HUES64 (cell line): Measurements from ENCODE around the gene HSCB.

Experiments used
- H3K27ac ChIP-seq: 2 replicates; pipeline ENCODE4 v1.7.0; 2013; ENCODE audit warnings: low read depth, low read length, inconsistent platforms
- H3K27me3 ChIP-seq: 2 replicates; pipeline ENCODE4 v1.6.1; 2013; ENCODE audit warnings: mild to moderate bottlenecking, low read length; ENCODE audit not compliant: insufficient read depth
- H3K36me3 ChIP-seq: 2 replicates; pipeline ENCODE4 v1.6.1; 2013; ENCODE audit warnings: mild to moderate bottlenecking, low read length; ENCODE audit not compliant: insufficient read depth
- H3K4me1 ChIP-seq: 2 replicates; pipeline ENCODE4 v1.6.1; 2013; ENCODE audit warnings: mild to moderate bottlenecking, low read length, moderate library complexity; ENCODE audit not compliant: insufficient read depth
- H3K4me3 ChIP-seq: 2 replicates; pipeline ENCODE4 v1.5.1; 2013; ENCODE audit warnings: mild to moderate bottlenecking, low read length, moderate library complexity
- H3K9ac ChIP-seq: 2 replicates; pipeline ENCODE4 v1.6.1; 2013; ENCODE audit warnings: mild to moderate bottlenecking, low read depth, low read length
- H3K9me3 ChIP-seq: 2 replicates; pipeline ENCODE4 v1.6.1; 2013; ENCODE audit warnings: low read depth, low read length; ENCODE audit not compliant: insufficient read depth
- WGBS: fragments of 150-250, 120-280 bp; methylation state at CpG from one replicate; pipeline ENCODE4 v1.1.7; 2013; ENCODE audit warnings: missing lambda C conversion rate; 5-methylcytosine and 5-hydroxymethylcytosine counted together

Gene HSCB

GRCh38 chr22:28772633-28773460 is 31.0 kb downstream of the HSCB start, which contains the start of gene CCDC117:
Gene CCDC117, plus strand, starts transcription at chr22:28772695. Its CDS starts 155 bp downstream, at chr22:28772850.
- peak within 1 kb of the TSS; percentile 81 for H3K4me3 ChIP-seq
- WGBS = under 1% methylated on average over 92 of the region's 92 CpGs
- H3K9ac ChIP-seq = peak within 1 kb of the TSS; percentile 92
- no peaks in the 10 kb centered on the region for H3K9me3 ChIP-seq
- peaks cover 3% of the 10 kb centered on the region; the same call in 1 of the 2 replicates for H3K4me1 ChIP-seq
- H3K36me3 ChIP-seq = peaks cover 31% of the 10 kb centered on the region
- H3K27ac ChIP-seq = peak within 1 kb of the TSS; percentile 88
- H3K27me3 ChIP-seq = no peaks in the 10 kb centered on the region

- Histone ChIP-seq H3K4me3 (peak overlapping the region; percentile 81), H3K27me3 (no peaks in the 10 kb centered on the region), H3K27ac (peak overlapping the region; percentile 7; the same call in 1 of the 2 replicates), H3K36me3 (peaks cover 31% of the 10 kb centered on the region), H3K9me3 (no peaks in the 10 kb centered on the region), H3K9ac (peak overlapping the region; percentile 92), H3K4me1 (peaks cover 3% of the 10 kb centered on the region; the same call in 1 of the 2 replicates)
- WGBS = 22% methylated on average over 10 of the region's 10 CpGs
Observed at GRCh38 chr22:28773461-28773867, 31.6 kb downstream of the HSCB start.

GRCh38 chr22:28774378-28774777 is 32.5 kb downstream of the HSCB start:
- no peaks in the 10 kb centered on the region for H3K9me3 ChIP-seq
- H3K27me3 ChIP-seq = no peaks in the 10 kb centered on the region
- H3K4me1 ChIP-seq = peaks cover 3% of the 10 kb centered on the region; the same call in 1 of the 2 replicates
- H3K36me3 ChIP-seq = peaks cover 33% of the 10 kb centered on the region
- WGBS = 89% methylated on average over 1 of the region's 1 CpG
- no peak overlapping the region for H3K27ac ChIP-seq
- H3K9ac ChIP-seq = no peak overlapping the region
- no peak overlapping the region for H3K4me3 ChIP-seq

- H3K4me3 ChIP-seq = no peak overlapping the region
- peaks cover 78% of the 10 kb centered on the region for H3K36me3 ChIP-seq
- no peaks in the 10 kb centered on the region for H3K27me3 ChIP-seq
- H3K4me1 ChIP-seq = no peaks in the 10 kb centered on the region
- WGBS = 97% methylated on average over 5 of the region's 5 CpGs
- no peak overlapping the region for H3K9ac ChIP-seq
- H3K27ac ChIP-seq = no peak overlapping the region
- no peaks in the 10 kb centered on the region for H3K9me3 ChIP-seq
Observed at GRCh38 chr22:28779833-28780232, 38.0 kb downstream of the HSCB start.

- Histone ChIP-seq H3K9ac (no peak overlapping the region), H3K27ac (no peak overlapping the region), H3K4me1 (no peaks in the 10 kb centered on the region), H3K4me3 (no peak overlapping the region), H3K36me3 (peaks cover 78% of the 10 kb centered on the region), H3K9me3 (no peaks in the 10 kb centered on the region), H3K27me3 (no peaks in the 10 kb centered on the region)
- 95% methylated on average over 1 of the region's 1 CpG for WGBS
Observed at GRCh38 chr22:28780296-28780695, 38.5 kb downstream of the HSCB start.

GRCh38 chr22:28783786-28784671 is 42.2 kb downstream of the HSCB start:
- Histone ChIP-seq H3K27ac (no peak overlapping the region), H3K4me3 (no peak overlapping the region), H3K4me1 (no peaks in the 10 kb centered on the region), H3K27me3 (no peaks in the 10 kb centered on the region), H3K9ac (no peak overlapping the region), H3K36me3 (peaks cover 93% of the 10 kb centered on the region), H3K9me3 (no peaks in the 10 kb centered on the region)
- WGBS = 92% methylated on average over 4 of the region's 4 CpGs

- H3K27ac ChIP-seq = no peak overlapping the region
Observed at GRCh38 chr22:28788601-28789000, 46.8 kb downstream of the HSCB start.

GRCh38 chr22:28791124-28791523 is 49.3 kb downstream of the HSCB start:
- WGBS = 92% methylated on average over 3 of the region's 5 CpGs
- H3K9ac ChIP-seq = no peak overlapping the region

More at GRCh38 chr22:28788601-28789000, 46.8 kb downstream of the HSCB start:
- Histone ChIP-seq H3K4me1 (no peaks in the 10 kb centered on the region), H3K27me3 (no peaks in the 10 kb centered on the region), H3K9ac (no peak overlapping the region), H3K4me3 (no peak overlapping the region), H3K36me3 (peaks cover 62% of the 10 kb centered on the region), H3K9me3 (no peaks in the 10 kb centered on the region)
- WGBS = 94% methylated on average over 2 of the region's 3 CpGs

GRCh38 chr22:28791841-28792490 is 50.1 kb downstream of the HSCB start:
- H3K9me3 ChIP-seq = no peaks in the 10 kb centered on the region; the same call in 1 of the 2 replicates
- no peaks in the 10 kb centered on the region for H3K27me3 ChIP-seq
- H3K27ac ChIP-seq = no peak overlapping the region
- H3K4me3 ChIP-seq = no peak overlapping the region
- H3K9ac ChIP-seq = no peak overlapping the region
- 81% methylated on average over 3 of the region's 3 CpGs for WGBS
- no peaks in the 10 kb centered on the region for H3K4me1 ChIP-seq
- peaks cover 62% of the 10 kb centered on the region for H3K36me3 ChIP-seq

More at GRCh38 chr22:28791124-28791523, 49.3 kb downstream of the HSCB start:
- no peak overlapping the region for H3K4me3 ChIP-seq
- no peaks in the 10 kb centered on the region for H3K27me3 ChIP-seq
- peaks cover 62% of the 10 kb centered on the region for H3K36me3 ChIP-seq
- H3K9me3 ChIP-seq = no peaks in the 10 kb centered on the region; the same call in 1 of the 2 replicates
- H3K27ac ChIP-seq = no peak overlapping the region
- H3K4me1 ChIP-seq = no peaks in the 10 kb centered on the region

GRCh38 chr22:28792491-28793383 is 50.9 kb downstream of the HSCB start:
- Histone ChIP-seq H3K4me1 (no peaks in the 10 kb centered on the region), H3K4me3 (no peak overlapping the region), H3K9ac (no peak overlapping the region), H3K36me3 (peaks cover 62% of the 10 kb centered on the region), H3K27me3 (no peaks in the 10 kb centered on the region), H3K9me3 (no peaks in the 10 kb centered on the region; the same call in 1 of the 2 replicates), H3K27ac (no peak overlapping the region)
- WGBS = 90% methylated on average over 15 of the region's 15 CpGs
